MM.1S (cell line): ENCODE measurements around the gene MAML3.

Experiments
- DNase-seq: peaks from one replicate; pipeline ENCODE4 v3.0.0-alpha.2; 2015
- H2AFZ ChIP-seq: fragments of 300-600 bp; sonication (generic); 2 replicates; pipeline ENCODE4 v1.6.0; 2016; ENCODE audit warnings: antibody characterized with exemption, low read length
- H3F3A ChIP-seq: fragments of 300-600 bp; sonication (generic); 2 replicates; pipeline ENCODE4 v1.6.1; 2016; ENCODE audit warnings: mild to moderate bottlenecking, antibody characterized with exemption, low read length, moderate library complexity, mixed read lengths; ENCODE audit not compliant: insufficient read depth
- H3K27ac ChIP-seq: fragments of 300-600 bp; sonication (generic); 2 replicates; pipeline ENCODE4 v1.5.1; 2016; ENCODE audit warnings: mild to moderate bottlenecking, low read length
- H3K27me3 ChIP-seq: fragments of 300-600 bp; sonication (generic); replicated peaks from 2 replicates; pipeline ENCODE4 v1.6.0; 2016; ENCODE audit warnings: low read length; ENCODE audit not compliant: insufficient read depth
- H3K36me3 ChIP-seq: fragments of 300-600 bp; sonication (generic); replicated peaks from 2 replicates; pipeline ENCODE4 v1.6.1; 2016; ENCODE audit warnings: mild to moderate bottlenecking, low read length, mixed read lengths; ENCODE audit not compliant: insufficient read depth
- H3K4me1 ChIP-seq: fragments of 300-600 bp; sonication (generic); 2 replicates; pipeline ENCODE4 v1.6.1; 2016; ENCODE audit warnings: low read length, mixed read lengths
- H3K4me2 ChIP-seq: fragments of 300-600 bp; sonication (generic); 2 replicates; pipeline ENCODE4 v1.6.0; 2016; ENCODE audit warnings: low read depth, low read length
- H3K4me3 ChIP-seq: fragments of 300-600 bp; sonication (generic); 2 replicates; pipeline ENCODE4 v1.5.1; 2016; ENCODE audit warnings: low read length, mixed read lengths
- H3K79me2 ChIP-seq: fragments of 300-600 bp; sonication (generic); 2 replicates; pipeline ENCODE4 v1.6.1; 2016; ENCODE audit warnings: mixed run types, low read length, mixed read lengths
- H3K9ac ChIP-seq: fragments of 300-600 bp; sonication (generic); 2 replicates; pipeline ENCODE4 v1.6.1; 2016; ENCODE audit warnings: low read length, mixed read lengths
- H3K9me2 ChIP-seq: fragments of 300-600 bp; sonication (generic); replicated peaks from 2 replicates; pipeline ENCODE4 v1.6.1; 2016; ENCODE audit warnings: mild to moderate bottlenecking, low read length, mixed read lengths; ENCODE audit not compliant: insufficient read depth
- H3K9me3 ChIP-seq: fragments of 300-600 bp; sonication (generic); replicated peaks from 2 replicates; pipeline ENCODE4 v1.6.1; 2016; ENCODE audit warnings: mild to moderate bottlenecking, low read length, mixed read lengths; ENCODE audit not compliant: insufficient read depth
- H4K20me1 ChIP-seq: fragments of 300-600 bp; sonication (generic); 2 replicates; pipeline ENCODE4 v1.6.1; 2016; ENCODE audit warnings: mild to moderate bottlenecking, low read length, moderate library complexity, mixed read lengths; ENCODE audit not compliant: insufficient read depth
- CTCF ChIP-seq: fragments of 300-600 bp; sonication (generic); IDR thresholded peaks from 2 replicates; pipeline ENCODE4 v1.5.1; 2016; ENCODE audit warnings: antibody characterized with exemption, low read length, mixed read lengths
- EZH2 ChIP-seq: fragments of 300-600 bp; sonication (generic); optimal IDR thresholded peaks from 2 replicates; pipeline ENCODE3; 2017; ENCODE audit warnings: low read depth, mild to moderate bottlenecking, antibody characterized with exemption, low read length, mixed read lengths
- EZH2phosphoT487 ChIP-seq: fragments of 300-600 bp; sonication (generic); IDR thresholded peaks from 2 replicates; pipeline ENCODE4 v1.6.1; 2018; ENCODE audit warnings: antibody characterized with exemption, low read length

MAML3 gene

GRCh38 chr4:139865537-139865936 lies 288.4 kb downstream of the MAML3 start:
- Histone ChIP-seq H3K36me3 (no peaks in the 10 kb centered on the region), H3K27me3 (no peaks in the 10 kb centered on the region), H3F3A (no peaks in the 10 kb centered on the region), H4K20me1 (no peaks in the 10 kb centered on the region), H3K4me2 (no peak overlapping the region), H3K9me2 (no peaks in the 10 kb centered on the region), H2AFZ (no peak overlapping the region), H3K9me3 (no peaks in the 10 kb centered on the region), H3K9ac (no peak overlapping the region), H3K27ac (no peak overlapping the region), H3K4me1 (no peaks in the 10 kb centered on the region), H3K4me3 (no peak overlapping the region), H3K79me2 (no peaks in the 10 kb centered on the region)
- no peak for DNase-seq
- TF ChIP-seq CTCF (no peak), EZH2phosphoT487 (no peak), EZH2 (no peak)

- TF ChIP-seq EZH2phosphoT487 (no peak), EZH2 (no peak), CTCF (no peak)
- H3K9me2 ChIP-seq = no peaks in the 10 kb centered on the region
- no peaks in the 10 kb centered on the region for H3K4me1 ChIP-seq
Observed at GRCh38 chr4:139863531-139863930, 290.5 kb downstream of the MAML3 start.

GRCh38 chr4:139861471-139861870 lies 292.5 kb downstream of the MAML3 start:
- Histone ChIP-seq H3K27ac (no peak overlapping the region), H3K4me3 (no peak overlapping the region), H3K9me2 (no peaks in the 10 kb centered on the region), H3K27me3 (no peaks in the 10 kb centered on the region), H3F3A (no peaks in the 10 kb centered on the region), H2AFZ (no peak overlapping the region), H3K79me2 (no peaks in the 10 kb centered on the region), H3K9ac (no peak overlapping the region), H3K4me2 (no peak overlapping the region), H3K4me1 (no peaks in the 10 kb centered on the region), H3K36me3 (no peaks in the 10 kb centered on the region), H3K9me3 (no peaks in the 10 kb centered on the region), H4K20me1 (no peaks in the 10 kb centered on the region)
- DNase-seq = no peak
- TF ChIP-seq EZH2 (no peak), EZH2phosphoT487 (no peak), CTCF (no peak)

More at GRCh38 chr4:139863531-139863930, 290.5 kb downstream of the MAML3 start:
- no peaks in the 10 kb centered on the region for H3K79me2 ChIP-seq
- H3K36me3 ChIP-seq = no peaks in the 10 kb centered on the region
- no peak overlapping the region for H2AFZ ChIP-seq
- H3K9me3 ChIP-seq = no peaks in the 10 kb centered on the region
- H3K27ac ChIP-seq = no peak overlapping the region
- no peaks in the 10 kb centered on the region for H3K27me3 ChIP-seq
- no peak overlapping the region for H3K4me3 ChIP-seq
- no peak for DNase-seq
- no peak overlapping the region for H3K4me2 ChIP-seq
- no peaks in the 10 kb centered on the region for H4K20me1 ChIP-seq
- no peak overlapping the region for H3K9ac ChIP-seq
- no peaks in the 10 kb centered on the region for H3F3A ChIP-seq
